Measurements from ENCODE around the gene ALG12. TPM values are rescaled to one million over a fixed set of nuclear protein-coding genes. Genes with fewer than 3 reads are reported as not detected.

Gene ALG12
- total and polyA plus RNA-seq, 2 of the 8 experiments (the other 6 are each of a cell fraction or from before 2014, with no cell fraction given), result 13.4 to 22.5 TPM

DNA sequence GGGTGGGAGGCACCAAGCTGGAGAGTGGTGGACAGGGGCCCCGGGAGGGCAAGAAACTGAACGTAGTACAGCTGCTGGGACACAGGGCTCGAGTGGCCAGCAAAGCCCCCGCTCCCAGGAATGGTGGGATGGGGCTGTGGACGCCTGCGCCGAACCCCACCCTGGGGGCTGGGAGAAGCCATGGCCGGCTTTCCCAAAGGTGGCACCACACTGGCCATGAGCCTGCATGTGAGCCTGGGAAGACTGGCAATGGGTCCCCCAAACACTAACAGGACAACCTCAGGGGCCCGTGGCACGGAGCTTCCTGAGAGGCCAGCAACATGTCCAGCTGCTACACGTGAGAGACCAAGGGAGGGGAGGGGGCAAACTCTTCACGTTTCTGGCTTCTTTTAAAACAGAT, 4.0 kb downstream of the ALG12 start:
- CTCF ChIA-PET (ENCODE audit: partially characterized antibody), result interaction anchor here (0.8 kb wide), 1 partner anchor 149 kb away, joined by 3 read pairs; no protein-coding TSS in a partner anchor

More for the DNA sequence above, 4.0 kb downstream of the ALG12 start:
- DNase-seq (ENCODE audit: low read depth in 1 of 2, low spot score in 2 of 2) (no peak), FAIRE-seq (no peak)
- no peak overlapping the region for H3K18ac ChIP-seq (ENCODE audit: extremely low read depth, low read length)
- no peak overlapping the region for H3K27ac ChIP-seq (ENCODE audit: low read depth, low read length)
- H4K20me1 ChIP-seq (replicated peaks in 1 of 2; ENCODE audit: control insufficient read depth in 1 of 2, insufficient read depth in 2 of 2, low read length in 2 of 2), result peaks cover 3 to 13% of the 10 kb centered on the region in 2 experiments
- H3K23me2 ChIP-seq (ENCODE audit: low read depth, low read length), result peaks cover 9% of the 10 kb centered on the region; the same call in 1 of the 2 replicates
- no peak overlapping the region for H3K4me3 ChIP-seq (ENCODE audit: extremely low read depth in 1 of 4, insufficient read depth in 2 of 4, low read depth in 3 of 4, low read length in 4 of 4)
- H3K4me1 ChIP-seq (replicated peaks in 1 of 4; ENCODE audit: control insufficient read depth in 3 of 4, insufficient read depth in 4 of 4, low read length in 3 of 4), result peaks cover 0 to 10% (median 1%) of the 10 kb centered on the region in 4 experiments; a peak in 5 of 7 replicates
- TF ChIP-seq POLR2A (IDR thresholded peaks at IDR 0.05; ENCODE audit: control extremely low read depth in 1 of 2, low read depth in 2 of 2, low read length in 2 of 2), result no peak
- TF ChIP-seq GABPA (IDR thresholded peaks at IDR 0.05; ENCODE audit: borderline replicate concordance, insufficient read depth, low read length), result no peak
- no peak for TF ChIP-seq CEBPB (IDR thresholded peaks at IDR 0.05; ENCODE audit: low read depth, low read length)
- TF ChIP-seq BCL11A (IDR thresholded peaks at IDR 0.05; ENCODE audit: low read depth in 2 of 2, low read length in 2 of 2), result no peak
- no peak for TF ChIP-seq RAD21 (IDR thresholded peaks at IDR 0.05 in 1 of 2, conservative IDR thresholded peaks at IDR 0.05 in 1 of 2; ENCODE audit: low read depth in 2 of 2, low read length in 2 of 2)
- no peak for TF ChIP-seq MAFK (IDR thresholded peaks at IDR 0.05; ENCODE audit: low read depth, low read length)
- H3K4me2 ChIP-seq (ENCODE audit: insufficient read depth in 1 of 2, low read depth in 2 of 2, low read length in 2 of 2), result no peak overlapping the region
- no peak overlapping the region for H2BK120ac ChIP-seq (replicated peaks; ENCODE audit: low read depth, low read length)
- H4K91ac ChIP-seq (replicated peaks; ENCODE audit: insufficient read length, low read length), result no peak overlapping the region
- no peak overlapping the region for H3K9ac ChIP-seq (replicated peaks in 1 of 4; ENCODE audit: extremely low read depth in 1 of 4, low read depth in 3 of 4, low read length in 3 of 4)
- no peak overlapping the region for H2AFZ ChIP-seq (ENCODE audit: low read length)
- H4K8ac ChIP-seq (ENCODE audit: extremely low read depth, insufficient read depth, low read length), result no peak overlapping the region; the same call in 1 of the 2 replicates
- H3K4ac ChIP-seq (replicated peaks; ENCODE audit: insufficient read length, low read depth, low read length), result no peak overlapping the region
- WGBS, 2 experiments (ENCODE audit: extremely low coverage in 1 of 2, insufficient coverage in 1 of 2, insufficient read length in 1 of 2, insufficient replicate concordance in 2 of 2, low coverage in 1 of 2, low lambda C conversion rate in 2 of 2, missing lambda C conversion rate in 1 of 2), result 84% methylated on average over 8 of the region's 12 CpGs; no CpG with 5 or more reads in 1 of the 2 experiments
- H3K9me3 ChIP-seq (ENCODE audit: insufficient read depth in 2 of 2, low read depth in 1 of 2, low read length in 1 of 2), result no peaks in the 10 kb centered on the region
- no peaks in the 10 kb centered on the region for H3K27me3 ChIP-seq (replicated peaks in 1 of 4; ENCODE audit: control insufficient read depth in 3 of 4, extremely low read depth in 1 of 4, insufficient read depth in 3 of 4, low read length in 3 of 4)
- H3K79me2 ChIP-seq (ENCODE audit: control insufficient read depth in 1 of 2, insufficient read depth in 2 of 2, low read length in 2 of 2), result peaks cover 0 to 8% of the 10 kb centered on the region in 2 experiments; a peak in 1 of 4 replicates
- peaks cover 3% of the 10 kb centered on the region; the same call in 1 of the 2 replicates for H3K79me1 ChIP-seq (ENCODE audit: low read depth, low read length)
- POLR2A ChIA-PET (ENCODE audit: partially characterized antibody), result interaction anchor here (2.0 kb wide), 1 partner anchor 9 kb away, joined by 7 read pairs; no protein-coding TSS in a partner anchor
- H3K14ac ChIP-seq (ENCODE audit: insufficient read length), result no peak overlapping the region
- no peak overlapping the region for H2AK5ac ChIP-seq (ENCODE audit: low read depth, low read length)
- H2BK15ac ChIP-seq (ENCODE audit: low read length), result no peak overlapping the region
- H2BK20ac ChIP-seq (ENCODE audit: low read length), result no peak overlapping the region
- H4K5ac ChIP-seq (ENCODE audit: insufficient read length, low read depth, low read length), result no peak overlapping the region
- H3K23ac ChIP-seq (ENCODE audit: insufficient read length), result no peak overlapping the region
- no peak overlapping the region for H2BK12ac ChIP-seq (ENCODE audit: low read depth, low read length)
- no peak overlapping the region for H3K56ac ChIP-seq (replicated peaks; ENCODE audit: insufficient read length, low read depth, low read length)
- H2BK5ac ChIP-seq (ENCODE audit: low read depth, low read length), result no peak overlapping the region
- peaks cover 0 to 3% (median 0%) of the 10 kb centered on the region in 4 experiments; a peak in 4 of 8 replicates for H3K36me3 ChIP-seq (ENCODE audit: control insufficient read depth in 2 of 4, insufficient read depth in 4 of 4, low read length in 3 of 4)

Data from H1 (cell line).